Measurements from ENCODE around the gene XRCC3.

- TF ChIP-seq POLR2A (IDR thresholded peaks at IDR 0.05; ENCODE audit: extremely low read depth, insufficient read length) (no peak), CTCF (IDR thresholded peaks at IDR 0.05; ENCODE audit: low read depth, low read length) (no peak), MYC (IDR thresholded peaks at IDR 0.05; ENCODE audit: low read depth, low read length) (no peak), MAX (IDR thresholded peaks at IDR 0.05; ENCODE audit: low read depth, low read length) (no peak)
These were observed 31.4 kb upstream of the XRCC3 start for GRCh38 chr14:103746701-103747100.

Measured in NB4 (cell line).